Measurements from ENCODE around the gene RFPL4A.

Gene RFPL4A

DNA sequence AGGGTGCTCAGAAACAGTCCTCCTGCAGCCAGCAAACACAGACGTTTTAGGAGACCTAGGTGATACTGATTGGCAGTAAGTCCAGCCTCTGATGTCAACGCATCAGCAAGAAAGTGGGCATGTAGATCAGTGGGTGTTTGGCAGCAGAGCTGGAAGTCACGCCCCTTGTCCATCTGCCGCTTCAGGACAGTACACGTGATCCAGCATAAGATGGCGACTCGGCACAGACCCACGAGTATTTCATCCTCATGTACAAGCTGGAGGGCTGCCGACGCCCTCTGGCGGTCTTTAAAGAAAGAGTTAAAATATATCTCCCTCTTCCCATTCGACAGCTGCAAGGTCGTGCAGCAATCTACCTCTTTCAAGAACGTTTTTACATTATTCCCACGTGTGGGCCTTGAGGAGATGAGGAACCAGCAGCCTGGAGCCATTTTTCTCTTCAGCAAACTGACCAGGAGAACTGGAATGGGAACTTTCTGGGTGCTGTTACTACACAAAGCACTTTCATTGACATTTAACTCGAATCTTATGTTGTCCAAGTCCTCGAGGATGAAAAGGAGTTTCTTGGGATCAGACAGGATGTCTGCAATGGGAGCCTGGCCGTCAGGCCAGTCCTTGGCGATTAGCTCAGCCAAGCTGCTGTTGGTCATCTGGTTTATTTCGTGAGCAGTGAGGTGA is 50.6 kb downstream of the RFPL4A start:
- DNase-seq, result peak; percentile 92

DNA sequence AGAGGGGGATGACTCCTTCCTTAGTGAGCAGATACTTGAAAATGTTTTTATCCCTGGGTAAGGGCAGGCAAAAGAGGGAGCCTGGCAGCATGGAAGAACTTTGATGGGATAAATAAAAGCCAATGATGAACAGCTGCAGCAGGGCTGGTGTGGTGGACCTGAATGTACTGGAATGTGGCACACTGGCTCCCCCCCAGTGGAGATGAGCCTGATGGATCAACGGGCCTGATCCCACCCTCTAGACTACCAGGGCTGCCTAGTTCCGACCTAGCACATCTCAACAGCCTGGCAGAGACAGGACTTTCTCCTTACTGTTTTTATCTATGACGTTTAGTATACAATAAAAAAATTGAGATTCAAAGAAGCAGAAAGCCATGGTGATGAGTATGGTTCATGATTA is 52.4 kb downstream of the RFPL4A start:
- DNase-seq, result no peak

DNA sequence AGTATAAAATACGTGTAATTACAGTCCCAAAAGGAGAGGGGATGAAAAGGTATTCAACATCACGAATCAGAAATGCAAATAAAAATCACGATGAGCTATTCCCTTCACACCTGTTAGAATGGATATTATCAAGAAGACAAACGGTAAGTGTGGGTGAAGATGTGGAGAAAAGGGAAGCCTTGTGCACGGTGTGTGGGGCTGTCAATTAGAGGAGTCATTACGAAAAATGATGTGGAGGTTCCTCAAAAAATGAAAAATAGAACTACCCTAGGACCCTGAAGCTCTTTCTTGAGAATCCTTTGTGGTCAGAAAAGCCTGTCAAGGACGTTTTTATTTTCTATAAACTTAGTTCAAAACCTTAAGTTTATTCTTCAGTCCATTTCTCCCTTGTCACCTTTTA is 53.6 kb downstream of the RFPL4A start:
- DNase-seq, result no peak

Measured in DMS 273 treated with DMSO at 0.1 percent for 48 hours (cell line).